ENCODE data around the gene LMO3. TPM values are rescaled to one million over a fixed set of nuclear protein-coding genes. Genes with fewer than 3 reads are reported as not detected.
A peak's percentile ranks its signal among the peaks of the same experiment; 100 is the strongest.

The LMO3 gene
- total RNA-seq, 1 donor from 2014 or later: 0.98 TPM

- Mint-ChIP-seq H3K27ac (ENCODE audit: unreplicated experiment) (no peak overlapping the region), H3K36me3 (ENCODE audit: low read depth, unreplicated experiment) (no peaks in the 10 kb centered on the region), H3K27me3 (ENCODE audit: low read depth, unreplicated experiment) (peaks cover 24% of the 10 kb centered on the region), H3K4me1 (ENCODE audit: low read depth, unreplicated experiment) (peaks cover 17% of the 10 kb centered on the region), H3K4me3 (ENCODE audit: unreplicated experiment) (no peak overlapping the region), H3K9me3 (ENCODE audit: unreplicated experiment) (no peaks in the 10 kb centered on the region)
- no peak for FAIRE-seq
- Histone ChIP-seq H3K9me3 (ENCODE audit: insufficient read depth, low read depth, low read length) (no peaks in the 10 kb centered on the region), H3K4me3 (ENCODE audit: insufficient read depth, low read depth, low read length) (no peak overlapping the region), H3K4me1 (ENCODE audit: insufficient read depth, low read length) (peaks cover 5% of the 10 kb centered on the region), H3K79me2 (ENCODE audit: insufficient read depth, low read length) (no peaks in the 10 kb centered on the region), H3K4me2 (ENCODE audit: low read length) (no peak overlapping the region), H3K36me3 (ENCODE audit: insufficient read depth, low read length) (no peaks in the 10 kb centered on the region), H4K20me1 (ENCODE audit: insufficient read depth, low read length) (no peaks in the 10 kb centered on the region), H3K9ac (ENCODE audit: low read length) (no peak overlapping the region), H2AFZ (ENCODE audit: low read depth, low read length) (no peak overlapping the region), H3K27ac (ENCODE audit: low read depth, low read length) (no peak overlapping the region), H3K27me3 (ENCODE audit: insufficient read depth, low read length) (peaks cover 27% of the 10 kb centered on the region)
- TF ChIP-seq EZH2 (IDR thresholded peaks at IDR 0.05; ENCODE audit: insufficient read depth, low read length): no peak
- TF ChIP-seq, protein P1, sequence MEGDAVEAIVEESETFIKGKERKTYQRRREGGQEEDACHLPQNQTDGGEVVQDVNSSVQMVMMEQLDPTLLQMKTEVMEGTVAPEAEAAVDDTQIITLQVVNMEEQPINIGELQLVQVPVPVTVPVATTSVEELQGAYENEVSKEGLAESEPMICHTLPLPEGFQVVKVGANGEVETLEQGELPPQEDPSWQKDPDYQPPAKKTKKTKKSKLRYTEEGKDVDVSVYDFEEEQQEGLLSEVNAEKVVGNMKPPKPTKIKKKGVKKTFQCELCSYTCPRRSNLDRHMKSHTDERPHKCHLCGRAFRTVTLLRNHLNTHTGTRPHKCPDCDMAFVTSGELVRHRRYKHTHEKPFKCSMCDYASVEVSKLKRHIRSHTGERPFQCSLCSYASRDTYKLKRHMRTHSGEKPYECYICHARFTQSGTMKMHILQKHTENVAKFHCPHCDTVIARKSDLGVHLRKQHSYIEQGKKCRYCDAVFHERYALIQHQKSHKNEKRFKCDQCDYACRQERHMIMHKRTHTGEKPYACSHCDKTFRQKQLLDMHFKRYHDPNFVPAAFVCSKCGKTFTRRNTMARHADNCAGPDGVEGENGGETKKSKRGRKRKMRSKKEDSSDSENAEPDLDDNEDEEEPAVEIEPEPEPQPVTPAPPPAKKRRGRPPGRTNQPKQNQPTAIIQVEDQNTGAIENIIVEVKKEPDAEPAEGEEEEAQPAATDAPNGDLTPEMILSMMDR (IDR thresholded peaks at IDR 0.05; ENCODE audit: insufficient read depth, low read depth, low read length): no peak
- DNase-seq (ENCODE audit: low read depth): no peak
Observed at GRCh38 chr12:16611146-16611545, 5.2 kb upstream of the LMO3 start.

GRCh38 chr12:16610743-16611142 is 4.8 kb upstream of the LMO3 start:
- H3K27me3 Mint-ChIP-seq (ENCODE audit: low read depth, unreplicated experiment): peaks cover 24% of the 10 kb centered on the region
- TF ChIP-seq, protein P1 (IDR thresholded peaks at IDR 0.05; ENCODE audit: insufficient read depth, low read depth, low read length): no peak
- TF ChIP-seq EZH2 (IDR thresholded peaks at IDR 0.05; ENCODE audit: insufficient read depth, low read length): no peak
- H3K4me2 ChIP-seq (ENCODE audit: low read length): no peak overlapping the region
- FAIRE-seq (no peak), DNase-seq (ENCODE audit: low read depth) (no peak)
- H3K9me3 ChIP-seq (ENCODE audit: insufficient read depth, low read depth, low read length): no peaks in the 10 kb centered on the region
- no peak overlapping the region for H3K27ac Mint-ChIP-seq (ENCODE audit: unreplicated experiment)
- H3K4me3 Mint-ChIP-seq (ENCODE audit: unreplicated experiment): no peak overlapping the region
- no peaks in the 10 kb centered on the region for H3K36me3 Mint-ChIP-seq (ENCODE audit: low read depth, unreplicated experiment)
- no peak overlapping the region for H3K9ac ChIP-seq (ENCODE audit: low read length)
- H3K36me3 ChIP-seq (ENCODE audit: insufficient read depth, low read length): no peaks in the 10 kb centered on the region
- no peaks in the 10 kb centered on the region for H4K20me1 ChIP-seq (ENCODE audit: insufficient read depth, low read length)
- no peak overlapping the region for H3K27ac ChIP-seq (ENCODE audit: low read depth, low read length)
- H2AFZ ChIP-seq (ENCODE audit: low read depth, low read length): no peak overlapping the region
- peaks cover 27% of the 10 kb centered on the region for H3K27me3 ChIP-seq (ENCODE audit: insufficient read depth, low read length)
- H3K9me3 Mint-ChIP-seq (ENCODE audit: unreplicated experiment): no peaks in the 10 kb centered on the region
- H3K4me1 ChIP-seq (ENCODE audit: insufficient read depth, low read length): peaks cover 5% of the 10 kb centered on the region
- H3K79me2 ChIP-seq (ENCODE audit: insufficient read depth, low read length): no peaks in the 10 kb centered on the region
- peaks cover 17% of the 10 kb centered on the region for H3K4me1 Mint-ChIP-seq (ENCODE audit: low read depth, unreplicated experiment)
- no peak overlapping the region for H3K4me3 ChIP-seq (ENCODE audit: insufficient read depth, low read depth, low read length)

DNA sequence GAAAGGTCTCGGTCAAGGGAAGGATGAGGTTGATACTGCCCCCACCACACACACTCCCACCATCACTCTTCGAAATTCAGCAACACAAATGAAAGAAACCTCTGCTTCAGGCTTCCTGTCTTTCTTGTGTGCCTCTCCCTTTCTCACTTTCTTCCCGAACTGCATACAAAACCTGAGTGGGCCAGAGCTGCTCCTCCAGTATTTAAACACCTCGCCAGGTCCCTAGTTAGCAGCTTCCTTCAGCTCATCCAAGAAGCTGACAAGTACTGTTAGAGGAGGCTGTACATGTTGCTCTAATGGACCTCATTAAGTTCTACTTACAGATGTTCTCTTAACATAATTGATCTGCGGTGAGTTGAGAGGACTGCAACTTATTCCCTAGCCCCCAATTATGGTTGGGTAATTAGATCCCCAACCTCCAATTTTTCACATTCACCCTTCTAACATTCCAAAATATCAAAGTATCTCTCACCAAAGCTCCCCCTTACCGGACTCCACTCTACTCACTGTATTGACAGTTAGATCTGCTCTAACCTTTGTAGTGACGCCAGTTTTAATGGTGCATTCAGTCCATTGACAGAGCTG is 4.1 kb upstream of the LMO3 start:
- FAIRE-seq: no peak
- Histone ChIP-seq H3K36me3 (ENCODE audit: insufficient read depth, low read length) (no peaks in the 10 kb centered on the region), H3K9ac (ENCODE audit: low read length) (no peak overlapping the region), H3K79me2 (ENCODE audit: insufficient read depth, low read length) (no peaks in the 10 kb centered on the region), H3K4me2 (ENCODE audit: low read length) (peak overlapping the region; percentile 84), H3K27me3 (ENCODE audit: insufficient read depth, low read length) (peaks cover 28% of the 10 kb centered on the region), H3K4me1 (ENCODE audit: insufficient read depth, low read length) (peaks cover 5% of the 10 kb centered on the region), H3K9me3 (ENCODE audit: insufficient read depth, low read depth, low read length) (no peaks in the 10 kb centered on the region), H3K27ac (ENCODE audit: low read depth, low read length) (no peak overlapping the region), H3K4me3 (ENCODE audit: insufficient read depth, low read depth, low read length) (no peak overlapping the region), H4K20me1 (ENCODE audit: insufficient read depth, low read length) (no peaks in the 10 kb centered on the region), H2AFZ (ENCODE audit: low read depth, low read length) (no peak overlapping the region)
- H3K36me3 Mint-ChIP-seq (ENCODE audit: low read depth, unreplicated experiment): no peaks in the 10 kb centered on the region
- no peak overlapping the region for H3K27ac Mint-ChIP-seq (ENCODE audit: unreplicated experiment)
- no peak for TF ChIP-seq EZH2 (IDR thresholded peaks at IDR 0.05; ENCODE audit: insufficient read depth, low read length)
- H3K9me3 Mint-ChIP-seq (ENCODE audit: unreplicated experiment): no peaks in the 10 kb centered on the region
- H3K4me1 Mint-ChIP-seq (ENCODE audit: low read depth, unreplicated experiment): peaks cover 17% of the 10 kb centered on the region
- DNase-seq (ENCODE audit: low read depth): no peak
- H3K4me3 Mint-ChIP-seq (ENCODE audit: unreplicated experiment): no peak overlapping the region
- peaks cover 27% of the 10 kb centered on the region for H3K27me3 Mint-ChIP-seq (ENCODE audit: low read depth, unreplicated experiment)

Data from astrocyte (in vitro differentiated cells and primary cell).